A673 (cell line): Measurements from ENCODE around the gene VPS4B.

Experiments
- CTCF ChIP-seq: fragments of 300-800, 200-600 bp; sonication (generic); conservative IDR thresholded peaks from 2 replicates; pipeline ENCODE4 v1.5.1; 2017; ENCODE audit warnings: low read depth, mild to moderate bottlenecking, antibody characterized with exemption, low read length, moderate library complexity, mixed read lengths
- EZH2 ChIP-seq: fragments of 200-600 bp; sonication (generic); IDR thresholded peaks from 2 replicates; pipeline ENCODE4 v1.6.1; 2017; ENCODE audit warnings: borderline replicate concordance, low read depth, mild to moderate bottlenecking, mixed read lengths, antibody characterized with exemption, low read length; ENCODE audit not compliant: poor library complexity, severe bottlenecking

- TF ChIP-seq CTCF (no peak), EZH2 (no peak)
Observed at GRCh38 chr18:63468575-63468974, 46.3 kb upstream of the VPS4B start.
